VCaP (cell line): ENCODE results near the gene CCDC141.

Experiments used
- H3K27ac ChIP-seq: fragments of 450-650 bp; 2 replicates; pipeline ENCODE4 v1.5.1; 2017
- TF ChIP-seq, protein P1 (sequence below): fragments of 450-650 bp; conservative IDR thresholded peaks from 2 replicates; pipeline ENCODE4 v1.5.1; 2017; ENCODE audit warnings: mild to moderate bottlenecking, moderate library complexity

The CCDC141 gene

DNA sequence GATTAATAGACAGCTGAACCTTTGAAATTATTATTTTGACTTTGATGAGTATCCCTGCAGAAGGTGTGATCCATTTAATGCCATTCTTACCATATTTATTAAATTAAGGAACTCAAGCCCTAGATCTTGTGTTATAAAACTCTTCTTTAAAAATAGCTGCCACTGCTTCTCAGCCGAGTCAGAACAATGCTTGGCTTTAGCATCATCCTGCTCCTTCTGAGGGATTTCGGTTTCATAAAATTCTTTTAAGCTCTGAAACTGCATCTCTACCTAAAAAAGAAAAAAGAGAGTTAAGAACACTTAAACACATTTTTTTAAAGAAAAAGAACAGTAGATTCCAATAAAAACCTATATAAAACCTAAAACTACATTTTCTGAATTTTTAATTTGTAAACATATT is 172.1 kb downstream of the CCDC141 start:
- H3K27ac ChIP-seq = no peak overlapping the region
- TF ChIP-seq, protein P1, sequence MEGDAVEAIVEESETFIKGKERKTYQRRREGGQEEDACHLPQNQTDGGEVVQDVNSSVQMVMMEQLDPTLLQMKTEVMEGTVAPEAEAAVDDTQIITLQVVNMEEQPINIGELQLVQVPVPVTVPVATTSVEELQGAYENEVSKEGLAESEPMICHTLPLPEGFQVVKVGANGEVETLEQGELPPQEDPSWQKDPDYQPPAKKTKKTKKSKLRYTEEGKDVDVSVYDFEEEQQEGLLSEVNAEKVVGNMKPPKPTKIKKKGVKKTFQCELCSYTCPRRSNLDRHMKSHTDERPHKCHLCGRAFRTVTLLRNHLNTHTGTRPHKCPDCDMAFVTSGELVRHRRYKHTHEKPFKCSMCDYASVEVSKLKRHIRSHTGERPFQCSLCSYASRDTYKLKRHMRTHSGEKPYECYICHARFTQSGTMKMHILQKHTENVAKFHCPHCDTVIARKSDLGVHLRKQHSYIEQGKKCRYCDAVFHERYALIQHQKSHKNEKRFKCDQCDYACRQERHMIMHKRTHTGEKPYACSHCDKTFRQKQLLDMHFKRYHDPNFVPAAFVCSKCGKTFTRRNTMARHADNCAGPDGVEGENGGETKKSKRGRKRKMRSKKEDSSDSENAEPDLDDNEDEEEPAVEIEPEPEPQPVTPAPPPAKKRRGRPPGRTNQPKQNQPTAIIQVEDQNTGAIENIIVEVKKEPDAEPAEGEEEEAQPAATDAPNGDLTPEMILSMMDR = no peak

DNA sequence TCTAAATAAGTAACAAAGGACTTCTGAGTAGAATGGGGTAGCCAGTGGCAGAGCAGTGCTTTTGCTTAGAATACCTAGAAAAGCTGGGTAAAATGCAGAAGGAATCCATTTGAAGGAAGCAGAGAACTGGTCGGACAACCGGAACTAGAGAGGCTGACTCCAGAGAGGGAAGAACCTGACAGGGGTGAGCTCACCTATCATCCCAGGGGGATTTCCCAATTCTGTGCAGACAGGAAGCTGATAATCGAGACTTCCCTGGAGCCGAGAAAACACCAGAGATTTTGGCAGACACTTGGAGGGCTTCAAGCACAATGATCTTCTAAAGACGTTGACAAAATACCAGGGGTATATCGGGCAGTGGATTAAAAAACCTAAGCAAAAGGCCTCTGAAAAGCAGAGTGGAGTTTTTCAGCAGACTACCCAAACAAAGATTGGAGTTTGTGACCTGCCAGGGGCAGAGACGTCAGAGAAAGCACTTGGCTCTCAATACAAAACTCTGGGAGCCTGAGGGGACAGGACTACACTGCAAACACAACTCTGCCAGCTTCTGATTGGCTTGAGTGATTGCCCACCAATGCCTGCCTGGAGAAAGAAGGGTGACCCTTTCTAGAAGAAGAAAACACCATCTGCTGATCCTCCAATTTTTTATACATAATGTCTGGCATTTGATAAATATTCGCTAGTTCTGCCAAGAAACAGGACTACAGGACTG is 175.3 kb downstream of the CCDC141 start:
- TF ChIP-seq, protein P1 = no peak

DNA sequence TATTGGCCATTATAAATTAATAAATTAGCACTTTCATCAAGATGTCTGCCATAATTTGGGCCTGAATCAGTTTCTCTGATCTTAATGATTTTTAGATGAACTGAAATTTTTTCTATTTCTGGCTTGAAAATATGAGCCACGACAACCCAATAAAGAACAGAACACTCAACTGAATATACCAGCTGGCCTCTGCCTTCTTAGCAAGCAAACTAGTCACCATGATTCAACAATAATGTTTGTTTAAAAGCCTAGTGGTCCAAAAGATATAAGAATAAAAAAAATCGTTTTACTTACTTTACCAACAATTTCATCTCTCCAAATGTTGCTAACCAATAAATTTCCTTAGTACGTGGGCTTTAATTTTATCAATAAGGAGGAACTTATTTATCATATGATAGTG is 176.0 kb downstream of the CCDC141 start:
- no peak overlapping the region for H3K27ac ChIP-seq

More for the DNA sequence above, 175.3 kb downstream of the CCDC141 start:
- no peak overlapping the region for H3K27ac ChIP-seq

DNA sequence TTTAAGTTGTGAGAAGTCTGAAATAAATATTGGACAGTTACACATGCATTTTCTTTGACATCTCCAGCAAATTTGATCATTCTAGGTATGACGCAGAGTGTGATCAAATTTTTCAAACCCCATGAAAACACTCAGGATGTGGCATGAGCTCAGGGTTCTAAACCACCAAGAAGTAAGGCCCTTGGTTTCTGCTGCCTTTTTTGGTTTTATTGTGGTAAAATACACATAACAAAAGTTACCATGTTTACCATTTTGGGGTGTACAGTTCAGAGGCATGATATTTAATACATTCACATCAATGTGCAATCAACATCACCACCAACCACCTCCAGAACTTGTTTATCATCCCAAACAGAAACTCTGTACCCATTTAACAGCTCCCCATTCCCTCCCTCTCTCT is 178.4 kb downstream of the CCDC141 start:
- TF ChIP-seq, protein P1 = no peak
- H3K27ac ChIP-seq = no peak overlapping the region

More for the DNA sequence above, 176.0 kb downstream of the CCDC141 start:
- TF ChIP-seq, protein P1 = no peak

DNA sequence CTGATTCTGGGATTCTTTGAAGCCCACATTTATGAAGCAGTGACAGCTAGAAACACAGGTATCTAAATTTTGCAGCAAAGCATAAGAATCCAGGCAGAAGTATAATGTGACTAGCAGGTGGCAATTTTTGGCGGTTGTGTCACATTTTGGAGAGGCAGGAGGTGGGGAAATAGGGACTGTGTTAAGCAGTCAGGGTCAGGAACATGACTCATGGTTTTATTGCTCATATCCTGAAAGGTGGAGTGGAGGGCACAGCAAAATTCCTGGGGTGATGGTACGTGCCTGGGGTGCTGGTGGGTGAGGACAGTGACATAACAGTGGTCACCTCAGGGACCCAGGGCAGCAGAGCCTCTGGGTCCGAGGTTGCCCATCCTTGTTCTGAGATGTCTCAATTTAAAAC is 179.2 kb downstream of the CCDC141 start:
- TF ChIP-seq, protein P1 = no peak
- no peak overlapping the region for H3K27ac ChIP-seq

DNA sequence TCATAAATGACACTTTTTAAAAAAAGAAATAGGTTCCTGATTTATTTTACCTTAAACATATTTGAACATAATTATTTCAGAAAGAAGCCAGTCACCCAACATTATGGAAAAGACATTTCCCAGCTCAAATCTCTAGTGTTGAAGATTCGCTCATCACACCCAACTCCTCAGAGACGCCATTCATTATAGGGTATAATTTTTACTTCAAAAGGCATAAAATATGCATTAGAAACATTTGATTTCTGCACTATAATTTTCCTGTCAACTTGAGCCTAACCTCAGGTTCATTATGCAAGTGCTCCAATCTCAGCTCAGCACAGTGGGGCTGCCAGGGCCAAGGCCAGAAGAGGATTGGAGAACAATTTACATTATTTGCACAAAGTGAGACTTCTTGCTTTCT is 183.9 kb downstream of the CCDC141 start:
- no peak overlapping the region for H3K27ac ChIP-seq
- TF ChIP-seq, protein P1 = no peak

DNA sequence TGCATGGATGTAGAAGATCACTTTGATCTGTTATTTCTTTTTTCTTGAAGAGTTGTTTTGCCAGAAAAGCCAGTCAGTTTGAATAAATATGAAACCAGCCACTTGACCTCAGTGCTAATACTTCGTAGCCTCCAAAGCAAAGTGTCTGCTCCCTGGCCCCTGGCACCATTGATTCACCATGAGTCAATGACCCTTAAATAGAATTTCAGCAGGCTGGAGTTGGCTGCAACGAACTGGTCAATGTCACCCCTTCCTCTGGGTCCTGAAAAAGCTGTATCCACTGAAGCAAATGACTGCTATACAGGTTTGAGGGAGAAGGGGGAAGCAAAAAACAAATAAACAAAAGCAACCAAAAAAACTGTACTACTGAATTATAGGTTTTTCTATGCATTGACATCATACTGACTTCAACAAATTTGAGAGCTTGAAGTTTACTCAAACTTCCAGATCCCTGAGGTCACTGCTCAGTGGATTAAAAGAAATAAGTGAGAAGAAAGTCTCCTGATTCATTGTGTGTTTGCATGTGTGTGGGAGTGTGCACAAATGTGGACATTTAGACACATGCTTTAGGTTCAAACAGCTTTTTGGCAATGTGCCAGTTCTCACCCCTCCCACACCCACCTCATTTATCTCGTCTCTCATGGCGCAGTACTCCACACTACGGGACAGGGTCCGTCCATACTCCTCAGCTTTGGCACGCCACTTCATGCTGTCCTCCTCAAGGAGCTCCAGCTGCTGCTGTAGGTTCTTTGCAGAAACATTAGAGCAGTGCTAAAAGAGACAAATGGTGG is 184.6 kb downstream of the CCDC141 start:
- TF ChIP-seq, protein P1 = no peak
- H3K27ac ChIP-seq = no peak overlapping the region
